ENCODE data around the gene LDHB.

Gene LDHB

DNA sequence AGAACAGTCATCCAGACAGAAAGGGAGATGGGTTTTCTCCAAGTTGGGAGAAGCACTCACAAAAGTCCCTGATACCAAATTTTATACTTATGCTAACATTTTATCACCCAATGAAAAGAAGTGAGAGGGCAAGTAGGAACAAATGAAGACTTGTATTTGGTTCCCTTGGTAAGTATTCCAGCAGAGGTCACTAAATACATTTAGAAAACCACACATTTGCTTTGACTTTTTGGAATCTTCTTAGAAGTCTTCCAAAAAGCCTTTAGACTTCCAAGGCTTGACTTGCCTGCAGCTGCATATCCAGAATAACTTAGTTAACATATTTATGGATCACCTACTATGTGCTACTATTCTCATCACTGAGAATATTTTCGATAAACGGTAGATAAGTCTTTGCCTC lies 49.9 kb downstream of the LDHB start:
- TF ChIP-seq, protein P1, sequence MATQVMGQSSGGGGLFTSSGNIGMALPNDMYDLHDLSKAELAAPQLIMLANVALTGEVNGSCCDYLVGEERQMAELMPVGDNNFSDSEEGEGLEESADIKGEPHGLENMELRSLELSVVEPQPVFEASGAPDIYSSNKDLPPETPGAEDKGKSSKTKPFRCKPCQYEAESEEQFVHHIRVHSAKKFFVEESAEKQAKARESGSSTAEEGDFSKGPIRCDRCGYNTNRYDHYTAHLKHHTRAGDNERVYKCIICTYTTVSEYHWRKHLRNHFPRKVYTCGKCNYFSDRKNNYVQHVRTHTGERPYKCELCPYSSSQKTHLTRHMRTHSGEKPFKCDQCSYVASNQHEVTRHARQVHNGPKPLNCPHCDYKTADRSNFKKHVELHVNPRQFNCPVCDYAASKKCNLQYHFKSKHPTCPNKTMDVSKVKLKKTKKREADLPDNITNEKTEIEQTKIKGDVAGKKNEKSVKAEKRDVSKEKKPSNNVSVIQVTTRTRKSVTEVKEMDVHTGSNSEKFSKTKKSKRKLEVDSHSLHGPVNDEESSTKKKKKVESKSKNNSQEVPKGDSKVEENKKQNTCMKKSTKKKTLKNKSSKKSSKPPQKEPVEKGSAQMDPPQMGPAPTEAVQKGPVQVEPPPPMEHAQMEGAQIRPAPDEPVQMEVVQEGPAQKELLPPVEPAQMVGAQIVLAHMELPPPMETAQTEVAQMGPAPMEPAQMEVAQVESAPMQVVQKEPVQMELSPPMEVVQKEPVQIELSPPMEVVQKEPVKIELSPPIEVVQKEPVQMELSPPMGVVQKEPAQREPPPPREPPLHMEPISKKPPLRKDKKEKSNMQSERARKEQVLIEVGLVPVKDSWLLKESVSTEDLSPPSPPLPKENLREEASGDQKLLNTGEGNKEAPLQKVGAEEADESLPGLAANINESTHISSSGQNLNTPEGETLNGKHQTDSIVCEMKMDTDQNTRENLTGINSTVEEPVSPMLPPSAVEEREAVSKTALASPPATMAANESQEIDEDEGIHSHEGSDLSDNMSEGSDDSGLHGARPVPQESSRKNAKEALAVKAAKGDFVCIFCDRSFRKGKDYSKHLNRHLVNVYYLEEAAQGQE (IDR thresholded peaks at IDR 0.05; ENCODE audit: insufficient read depth in 1 of 2, low read depth in 2 of 2, low read length in 2 of 2): no peak
- TF ChIP-seq POLR2AphosphoS5 (IDR thresholded peaks at IDR 0.05; ENCODE audit: low read depth, low read length): no peak
- no peak for TF ChIP-seq SIN3A (IDR thresholded peaks at IDR 0.05; ENCODE audit: borderline replicate concordance, insufficient read depth, low read length)
- no peak for TF ChIP-seq FOXP2 (optimal IDR thresholded peaks at IDR 0.05; ENCODE audit: borderline replicate concordance, extremely low read depth, extremely low read length, insufficient read depth)

DNA sequence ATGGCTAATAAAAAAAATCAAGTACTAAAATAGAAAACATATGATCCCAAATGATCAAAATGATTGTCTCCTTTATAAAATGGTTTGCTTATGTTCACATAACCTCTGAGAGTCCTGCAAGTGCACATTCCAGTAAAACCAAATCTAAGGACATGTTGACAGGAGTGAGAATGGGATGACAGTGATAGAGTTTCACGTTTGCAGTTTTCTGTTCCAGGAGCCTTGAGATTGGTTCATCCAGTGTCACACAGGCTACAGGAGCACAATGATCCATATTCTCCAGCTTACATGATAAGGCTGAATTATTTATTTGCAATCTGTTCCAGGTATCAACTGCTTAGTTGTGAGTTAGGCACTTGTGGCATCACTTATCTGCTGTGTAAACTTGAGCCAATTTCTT lies 51.5 kb downstream of the LDHB start:
- TF ChIP-seq SIN3A (IDR thresholded peaks at IDR 0.05; ENCODE audit: borderline replicate concordance, insufficient read depth, low read length) (no peak), POLR2AphosphoS5 (IDR thresholded peaks at IDR 0.05; ENCODE audit: low read depth, low read length) (no peak), FOXP2 (optimal IDR thresholded peaks at IDR 0.05; ENCODE audit: borderline replicate concordance, extremely low read depth, extremely low read length, insufficient read depth) (no peak), TAF1 (IDR thresholded peaks at IDR 0.05; ENCODE audit: borderline replicate concordance, insufficient read depth, low read length) (no peak)
- TF ChIP-seq, protein P1 (IDR thresholded peaks at IDR 0.05; ENCODE audit: insufficient read depth in 1 of 2, low read depth in 2 of 2, low read length in 2 of 2): no peak

DNA sequence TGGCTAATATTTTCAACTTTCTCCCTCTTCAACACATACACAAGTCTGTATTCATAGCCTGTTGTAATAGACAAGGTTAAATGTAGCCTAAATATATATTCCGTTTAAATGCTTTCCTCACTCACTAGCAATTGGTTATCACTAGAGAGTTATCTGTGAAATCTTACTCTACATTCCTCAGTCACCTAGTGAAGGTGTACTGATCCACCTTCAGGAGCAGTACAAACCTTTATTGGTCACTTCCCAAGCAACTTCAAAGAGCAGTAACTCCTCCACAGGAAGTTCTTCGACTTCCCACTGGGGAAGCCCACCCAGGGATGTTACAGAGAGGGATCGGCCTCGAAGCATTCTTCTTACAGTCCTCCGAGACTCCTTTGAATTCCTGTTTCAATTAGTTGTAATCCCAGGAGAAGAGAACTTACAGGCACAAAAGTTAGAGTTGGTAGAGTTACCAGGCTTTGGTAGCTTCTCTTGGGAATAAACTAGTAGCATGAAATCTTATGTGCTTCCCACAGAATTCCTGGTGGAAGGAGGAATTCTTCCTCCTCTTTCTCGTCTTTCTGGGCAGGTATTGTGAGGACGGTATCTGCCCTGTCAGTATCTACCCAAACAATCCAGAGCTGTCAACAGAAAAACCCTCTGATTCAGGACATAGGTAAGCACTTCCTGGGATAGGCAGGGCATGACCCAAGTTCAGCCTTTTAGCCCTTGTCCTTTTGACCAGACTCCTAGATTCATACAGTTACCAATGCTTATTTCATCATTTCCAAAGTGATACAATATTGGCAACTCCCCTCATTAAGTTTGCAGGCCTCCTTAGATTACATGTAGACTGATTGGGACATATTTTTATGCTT lies 53.2 kb downstream of the LDHB start, which contains the start of gene GYS2:
TSS of gene GYS2 (minus strand) at position 603 of the 857 bp plus-strand sequence. CDS start at position 348, 255 bp downstream.
- TF ChIP-seq POLR2AphosphoS5 (IDR thresholded peaks at IDR 0.05; ENCODE audit: low read depth, low read length) (no peak), SIN3A (IDR thresholded peaks at IDR 0.05; ENCODE audit: borderline replicate concordance, insufficient read depth, low read length) (no peak), TAF1 (IDR thresholded peaks at IDR 0.05; ENCODE audit: borderline replicate concordance, insufficient read depth, low read length) (no peak), FOXP2 (optimal IDR thresholded peaks at IDR 0.05; ENCODE audit: borderline replicate concordance, extremely low read depth, extremely low read length, insufficient read depth) (no peak)
- TF ChIP-seq, protein P1 (IDR thresholded peaks at IDR 0.05; ENCODE audit: insufficient read depth in 1 of 2, low read depth in 2 of 2, low read length in 2 of 2): no peak

DNA sequence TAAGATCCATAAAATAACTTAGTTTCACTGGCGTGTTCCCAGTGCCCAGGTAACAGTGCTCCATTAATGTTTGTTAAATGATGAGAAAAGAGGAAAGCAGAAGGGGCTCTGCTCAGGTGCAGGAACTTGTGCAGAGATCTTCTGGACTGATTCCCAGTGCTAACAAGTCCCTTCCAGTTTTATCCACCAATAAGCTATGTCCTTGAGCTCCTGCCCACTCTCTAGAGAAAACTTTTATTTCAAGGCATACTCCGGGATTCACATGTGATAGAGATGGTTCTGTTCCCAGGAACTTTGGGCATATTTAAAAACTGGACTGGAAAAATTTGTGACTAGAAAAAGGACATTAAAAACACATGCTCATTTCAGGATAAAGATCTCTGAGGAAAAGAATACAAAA lies 54.9 kb downstream of the LDHB start:
- TF ChIP-seq POLR2AphosphoS5 (IDR thresholded peaks at IDR 0.05; ENCODE audit: low read depth, low read length): no peak
- TF ChIP-seq, protein P1 (IDR thresholded peaks at IDR 0.05; ENCODE audit: insufficient read depth in 1 of 2, low read depth in 2 of 2, low read length in 2 of 2): no peak

Measured in PFSK-1 (cell line).